Measurements from ENCODE around the gene LRRK1. TPM values are rescaled to one million over a fixed set of nuclear protein-coding genes. Genes with fewer than 3 reads are reported as not detected.

The LRRK1 gene
- total and polyA plus RNA-seq, 11 donors: 1.3 to 12.7 (median 2.1) TPM

GRCh38 chr15:100951965-100952364 lies 32.8 kb downstream of the LRRK1 start:
- no peak for ATAC-seq
- no peak for DNase-seq
- no peaks in the 10 kb centered on the region for H3K27me3 ChIP-seq
- no peak for TF ChIP-seq POLR2A (IDR thresholded peaks at IDR 0.05)
- TF ChIP-seq CTCF (IDR thresholded peaks at IDR 0.05): no peak
- H3K4me3 ChIP-seq: no peak overlapping the region
- WGBS, 4 donors: 90 to 96% (median 91%) methylated on average over 5 of the region's 5 CpGs
- intact Hi-C loops (cut with DNase I): no loop called here
- no peaks in the 10 kb centered on the region for H3K36me3 ChIP-seq
- H3K27ac ChIP-seq: no peak overlapping the region
- H3K9me3 ChIP-seq: peaks cover 0 to 9% (median 0%) of the 10 kb centered on the region in 12 donors
- H3K4me1 ChIP-seq: peaks cover 0 to 12% (median 0%) of the 10 kb centered on the region in 12 donors

GRCh38 chr15:100952566-100952965 lies 33.4 kb downstream of the LRRK1 start:
- WGBS, 4 donors: 78 to 86% (median 84%) methylated on average over 3 of the region's 3 CpGs
- TF ChIP-seq CTCF (IDR thresholded peaks at IDR 0.05) (no peak), POLR2A (IDR thresholded peaks at IDR 0.05) (no peak)
- peaks cover 0 to 14% (median 0%) of the 10 kb centered on the region in 12 donors for H3K4me1 ChIP-seq
- no peak overlapping the region for H3K27ac ChIP-seq
- DNase-seq (no peak), ATAC-seq (no peak)
- intact Hi-C loops (cut with DNase I): no loop called here
- H3K9me3 ChIP-seq: peaks cover 0 to 9% (median 0%) of the 10 kb centered on the region in 12 donors
- no peak overlapping the region for H3K4me3 ChIP-seq
- no peaks in the 10 kb centered on the region for H3K27me3 ChIP-seq
- H3K36me3 ChIP-seq: no peaks in the 10 kb centered on the region

- peak overlapping the region in 1 of 12 donors; percentile 30 for H3K27ac ChIP-seq
- WGBS, 4 donors: 47 to 51% (median 49%) methylated on average over 10 of the region's 10 CpGs
- ATAC-seq: no peak
These were observed 39.3 kb downstream of the LRRK1 start for GRCh38 chr15:100958326-100959065.

More at GRCh38 chr15:100958326-100959065, 39.3 kb downstream of the LRRK1 start:
- Histone ChIP-seq H3K4me1 (peaks cover 0 to 26% (median 0%) of the 10 kb centered on the region in 12 donors), H3K27me3 (no peaks in the 10 kb centered on the region), H3K36me3 (no peaks in the 10 kb centered on the region), H3K4me3 (no peak overlapping the region), H3K9me3 (peaks cover 0 to 9% (median 0%) of the 10 kb centered on the region in 12 donors)
- intact Hi-C loops (cut with DNase I): no loop called here
- no peak for DNase-seq
- TF ChIP-seq CTCF (IDR thresholded peaks at IDR 0.05): no peak
- TF ChIP-seq POLR2A (IDR thresholded peaks at IDR 0.05): no peak
